Caco-2 (cell line): ENCODE measurements around the gene ZNF804B. TPM values are rescaled to one million over a fixed set of nuclear protein-coding genes. Genes with fewer than 3 reads are reported as not detected.

ENCODE experiments used
- BruUV-seq: library from RNA; stranded (reverse); fragments of 400-500 nt; replicated peaks from 2 replicates; lab custom pipeline; 2021; lab: Mats Ljungman, UMichigan
- CTCF ChIA-PET: fragments of 300-600 bp; sonication (Branson Sonifier 250); formaldehyde crosslinking; loops from one replicate; lab custom pipeline; 2022; ENCODE audit warnings: antibody characterized with exemption; lab: Charles Lee
- POLR2A ChIA-PET: fragments of 300-600 bp; sonication (Branson Sonifier 250); formaldehyde crosslinking; loops from one replicate; lab custom pipeline; 2022; ENCODE audit warnings: antibody characterized with exemption; lab: Charles Lee
- DNase-seq, 2 experiments: peaks; one replicate each; pipeline versions ENCODE4 v3.0.0 to v3.0.0-alpha.2; 2020 to 2022
- H3K27me3 ChIP-seq: replicated peaks from 2 replicates; pipeline ENCODE4 v1.6.0; 2011; ENCODE audit warnings: low read length; ENCODE audit not compliant: control insufficient read depth, insufficient read depth
- H3K36me3 ChIP-seq: 2 replicates; pipeline ENCODE4 v1.5.1; 2011; ENCODE audit warnings: low read length; ENCODE audit not compliant: control insufficient read depth, insufficient read depth
- H3K4me1 ChIP-seq: fragments of 250-450 bp; sonication (Bioruptor Pico); 2 replicates; pipeline ENCODE4 v1.5.1; 2020; ENCODE audit warnings: mild to moderate bottlenecking
- H3K4me3 ChIP-seq: 2 replicates; pipeline ENCODE4 v1.5.1; 2011; ENCODE audit warnings: low read depth, mild to moderate bottlenecking, control low read depth, low read length
- H3K9me3 ChIP-seq: fragments of 250-450 bp; sonication (Bioruptor Pico); 2 replicates; pipeline ENCODE4 v1.5.1; 2020; ENCODE audit warnings: mild to moderate bottlenecking, moderate library complexity
- H3K27ac Mint-ChIP-seq: one replicate; pipeline ENCODE4 v1.8.0; 2022; ENCODE audit warnings: mixed read lengths; ENCODE audit not compliant: unreplicated experiment
- H3K27me3 Mint-ChIP-seq: one replicate; pipeline ENCODE4 v1.8.0; 2022; ENCODE audit warnings: mixed read lengths; ENCODE audit not compliant: insufficient read depth, unreplicated experiment
- H3K36me3 Mint-ChIP-seq: one replicate; pipeline ENCODE4 v1.8.0; 2022; ENCODE audit warnings: mild to moderate bottlenecking, mixed read lengths; ENCODE audit not compliant: insufficient read depth, unreplicated experiment
- H3K4me1 Mint-ChIP-seq: one replicate; pipeline ENCODE4 v1.8.0; 2022; ENCODE audit warnings: low read depth, mixed read lengths; ENCODE audit not compliant: unreplicated experiment
- H3K4me3 Mint-ChIP-seq: one replicate; pipeline ENCODE4 v1.8.0; 2022; ENCODE audit warnings: mild to moderate bottlenecking, moderate library complexity, mixed read lengths; ENCODE audit not compliant: unreplicated experiment
- H3K9me3 Mint-ChIP-seq: one replicate; pipeline ENCODE4 v1.8.0; 2022; ENCODE audit warnings: mixed read lengths; ENCODE audit not compliant: unreplicated experiment
- CTCF ChIP-seq, 2 experiments: fragments of 200-600 bp in 1 of 2; IDR thresholded peaks; 1 replicate in 1 of 2; 2 replicates in 1 of 2; pipeline versions ENCODE4 v1.5.1 to v1.8.0; 2011 to 2022; ENCODE audit warnings: antibody characterized with exemption in 1 of 2, control low read depth in 1 of 2, inconsistent platforms in 1 of 2, low read depth in 1 of 2, low read length in 1 of 2, mild to moderate bottlenecking in 1 of 2, moderate library complexity in 1 of 2; ENCODE audit not compliant: insufficient read depth in 1 of 2, severe bottlenecking in 1 of 2, unreplicated experiment in 1 of 2
- intact Hi-C: fragments of 100-400 bp; cut with micrococcal nuclease; formaldehyde crosslinking; loops from one replicate; pipeline ENCODE4 v1.10.0; 2022; ENCODE audit not compliant: unreplicated experiment
- total RNA-seq: library from RNA; stranded (reverse); gene quantifications from 2 replicates; pipeline ENCODE4 v1.2.3, GENCODE V29; 2022

The ZNF804B gene
- total RNA-seq, 1 experiment from 2014 or later, result not detected

- POLR2A ChIA-PET, result no interaction called here
- Histone ChIP-seq H3K27me3 (no peaks in the 10 kb centered on the region), H3K4me1 (no peaks in the 10 kb centered on the region), H3K9me3 (no peaks in the 10 kb centered on the region), H3K36me3 (no peaks in the 10 kb centered on the region), H3K4me3 (no peak overlapping the region)
- intact Hi-C loops, result no loop called here
- DNase-seq, result no peak
- H3K36me3 Mint-ChIP-seq, result no peaks in the 10 kb centered on the region
- no peak for TF ChIP-seq CTCF (IDR thresholded peaks at IDR 0.05; ENCODE audit: insufficient read depth in 1 of 2, low read depth in 1 of 2, low read length in 1 of 2, severe bottlenecking in 1 of 2, unreplicated experiment in 1 of 2)
- no peaks in the 10 kb centered on the region for H3K9me3 Mint-ChIP-seq
- H3K27ac Mint-ChIP-seq, result no peak overlapping the region
- CTCF ChIA-PET, result no interaction called here
- no peaks in the 10 kb centered on the region for H3K4me1 Mint-ChIP-seq
- no TSS peak for BruUV-seq
- H3K4me3 Mint-ChIP-seq, result no peak overlapping the region
- H3K27me3 Mint-ChIP-seq, result peaks cover 10% of the 10 kb centered on the region
Measured at GRCh38 chr7:89335490-89335889, 576.0 kb downstream of the ZNF804B start.

GRCh38 chr7:89336121-89336520 lies 576.6 kb downstream of the ZNF804B start:
- no peak for DNase-seq
- ChIA-PET POLR2A (no interaction called here), CTCF (no interaction called here)
- H3K9me3 ChIP-seq, result no peaks in the 10 kb centered on the region
- no peaks in the 10 kb centered on the region for H3K27me3 ChIP-seq
- H3K27ac Mint-ChIP-seq, result no peak overlapping the region
- H3K9me3 Mint-ChIP-seq, result no peaks in the 10 kb centered on the region
- no peaks in the 10 kb centered on the region for H3K4me1 Mint-ChIP-seq
- H3K4me1 ChIP-seq, result no peaks in the 10 kb centered on the region
- no peak overlapping the region for H3K4me3 ChIP-seq
- no peaks in the 10 kb centered on the region for H3K36me3 Mint-ChIP-seq
- peaks cover 10% of the 10 kb centered on the region for H3K27me3 Mint-ChIP-seq
- H3K4me3 Mint-ChIP-seq, result no peak overlapping the region
- TF ChIP-seq CTCF (IDR thresholded peaks at IDR 0.05; ENCODE audit: insufficient read depth in 1 of 2, low read depth in 1 of 2, low read length in 1 of 2, severe bottlenecking in 1 of 2, unreplicated experiment in 1 of 2), result no peak
- H3K36me3 ChIP-seq, result no peaks in the 10 kb centered on the region
- intact Hi-C loops, result no loop called here
- no TSS peak for BruUV-seq

GRCh38 chr7:89339748-89340147 lies 580.2 kb downstream of the ZNF804B start:
- Mint-ChIP-seq H3K36me3 (no peaks in the 10 kb centered on the region), H3K4me1 (no peaks in the 10 kb centered on the region), H3K4me3 (no peak overlapping the region), H3K27ac (no peak overlapping the region), H3K27me3 (peaks cover 6% of the 10 kb centered on the region), H3K9me3 (no peaks in the 10 kb centered on the region)
- ChIA-PET POLR2A (no interaction called here), CTCF (no interaction called here)
- Histone ChIP-seq H3K36me3 (no peaks in the 10 kb centered on the region), H3K4me3 (no peak overlapping the region), H3K4me1 (no peaks in the 10 kb centered on the region), H3K9me3 (no peaks in the 10 kb centered on the region), H3K27me3 (no peaks in the 10 kb centered on the region)
- DNase-seq, result no peak
- no peak for TF ChIP-seq CTCF (IDR thresholded peaks at IDR 0.05; ENCODE audit: insufficient read depth in 1 of 2, low read depth in 1 of 2, low read length in 1 of 2, severe bottlenecking in 1 of 2, unreplicated experiment in 1 of 2)
- intact Hi-C loops, result no loop called here
- no TSS peak for BruUV-seq
